Measurements from ENCODE around the gene HSFX1. TPM values are rescaled to one million over a fixed set of nuclear protein-coding genes. Genes with fewer than 3 reads are reported as not detected.

Gene HSFX1
- total and polyA plus RNA-seq, 2 donors from 2014 or later: 0.98 TPM; not detected in 1

GRCh38 chrX:149825424-149825823, 51.6 kb downstream of the HSFX1 start:
- intact Hi-C loops (cut with DNase I): no loop called here
- Histone ChIP-seq H3K27me3 (ENCODE audit: control insufficient read depth, insufficient read depth, low read length) (no peaks in the 10 kb centered on the region), H3K4me3 (ENCODE audit: low read length in 3 of 3) (no peak overlapping the region), H3K36me3 (ENCODE audit: control insufficient read depth in 2 of 3, insufficient read depth in 3 of 3, low read length in 3 of 3) (no peaks in the 10 kb centered on the region), H3K9ac (ENCODE audit: low read length in 3 of 3) (no peak overlapping the region), H3K9me3 (ENCODE audit: control insufficient read depth in 2 of 3, insufficient read depth in 1 of 3, low read length in 3 of 3) (no peaks in the 10 kb centered on the region), H3K4me1 (ENCODE audit: control insufficient read depth in 2 of 3, insufficient read depth in 2 of 3, low read depth in 1 of 3, low read length in 3 of 3) (peaks cover 0 to 2% (median 0%) of the 10 kb centered on the region in 3 donors), H3K27ac (ENCODE audit: low read depth in 2 of 2, low read length in 2 of 2) (no peak overlapping the region)
- TF ChIP-seq CTCF (IDR thresholded peaks at IDR 0.05; ENCODE audit: borderline replicate concordance, extremely low read depth, insufficient read depth): no peak
- peak in 3 of 5 donors; percentile 14 to 54 (median 20) for DNase-seq
- no peak for FAIRE-seq

Other genes with a start within 250 kb of the HSFX1 start
- gene EOLA1, start 233.1 kb upstream of the HSFX1 start, total RNA-seq: 20.2 TPM
- 39.0 TPM for gene EOLA1, start 233.1 kb upstream of the HSFX1 start, polyA plus RNA-seq (ENCODE audit: insufficient read depth, low read depth, low replicate concordance)
- not detected for gene HSFX3, start 224.1 kb upstream of the HSFX1 start, total RNA-seq
- not detected for gene HSFX3, start 224.1 kb upstream of the HSFX1 start, polyA plus RNA-seq (ENCODE audit: insufficient read depth, low read depth, low replicate concordance)
- not detected for gene MAGEA9B, start 186.6 kb upstream of the HSFX1 start, total RNA-seq
- not detected for gene MAGEA9B, start 186.6 kb upstream of the HSFX1 start, polyA plus RNA-seq (ENCODE audit: insufficient read depth, low read depth, low replicate concordance)
- 0.79 TPM for gene HSFX2, start 178.8 kb upstream of the HSFX1 start, total RNA-seq
- gene HSFX2, start 178.8 kb upstream of the HSFX1 start, polyA plus RNA-seq (ENCODE audit: insufficient read depth, low read depth, low replicate concordance): 0.97 TPM
- gene TMEM185A, start 142.3 kb upstream of the HSFX1 start, total RNA-seq: 21.0 TPM
- gene TMEM185A, start 142.3 kb upstream of the HSFX1 start, polyA plus RNA-seq (ENCODE audit: insufficient read depth, low read depth, low replicate concordance): 18.6 TPM
- not detected for gene MAGEA11, start 62.0 kb upstream of the HSFX1 start, total RNA-seq
- not detected for gene MAGEA11, start 62.0 kb upstream of the HSFX1 start, polyA plus RNA-seq (ENCODE audit: insufficient read depth, low read depth, low replicate concordance)
- not detected for gene MAGEA9, start 7.9 kb downstream of the HSFX1 start, total RNA-seq
- not detected for gene MAGEA9, start 7.9 kb downstream of the HSFX1 start, polyA plus RNA-seq (ENCODE audit: insufficient read depth, low read depth, low replicate concordance)
- not detected for gene MAGEA8, start 107.1 kb downstream of the HSFX1 start, total RNA-seq
- not detected for gene MAGEA8, start 107.1 kb downstream of the HSFX1 start, polyA plus RNA-seq (ENCODE audit: insufficient read depth, low read depth, low replicate concordance)
- gene HSFX4, start 155.5 kb downstream of the HSFX1 start, total RNA-seq: not detected
- not detected for gene HSFX4, start 155.5 kb downstream of the HSFX1 start, polyA plus RNA-seq (ENCODE audit: insufficient read depth, low read depth, low replicate concordance)
- 33.7 TPM for gene EOLA2, start 164.4 kb downstream of the HSFX1 start, total RNA-seq
- 30.3 TPM for gene EOLA2, start 164.4 kb downstream of the HSFX1 start, polyA plus RNA-seq (ENCODE audit: insufficient read depth, low read depth, low replicate concordance)

Data from kidney (tissue), 14 donors.